CD4-positive, alpha-beta T cell treated with Interleukin-4 for 4 hours (primary cell): ENCODE measurements around the gene VKORC1.

Experiments
- DNase-seq: peaks from one replicate; pipeline ENCODE4 v3.0.0-alpha.2; 2020

Gene VKORC1

GRCh38 chr16:31081428-31082351 lies 12.9 kb downstream of the VKORC1 start:
- no peak for DNase-seq

GRCh38 chr16:31080756-31081419 lies 13.7 kb downstream of the VKORC1 start:
- no peak for DNase-seq

GRCh38 chr16:31080035-31080629 lies 14.5 kb downstream of the VKORC1 start:
- no peak for DNase-seq

GRCh38 chr16:31079342-31079944 lies 15.2 kb downstream of the VKORC1 start:
- no peak for DNase-seq

GRCh38 chr16:31078597-31079341 lies 15.8 kb downstream of the VKORC1 start:
- no peak for DNase-seq

DNA sequence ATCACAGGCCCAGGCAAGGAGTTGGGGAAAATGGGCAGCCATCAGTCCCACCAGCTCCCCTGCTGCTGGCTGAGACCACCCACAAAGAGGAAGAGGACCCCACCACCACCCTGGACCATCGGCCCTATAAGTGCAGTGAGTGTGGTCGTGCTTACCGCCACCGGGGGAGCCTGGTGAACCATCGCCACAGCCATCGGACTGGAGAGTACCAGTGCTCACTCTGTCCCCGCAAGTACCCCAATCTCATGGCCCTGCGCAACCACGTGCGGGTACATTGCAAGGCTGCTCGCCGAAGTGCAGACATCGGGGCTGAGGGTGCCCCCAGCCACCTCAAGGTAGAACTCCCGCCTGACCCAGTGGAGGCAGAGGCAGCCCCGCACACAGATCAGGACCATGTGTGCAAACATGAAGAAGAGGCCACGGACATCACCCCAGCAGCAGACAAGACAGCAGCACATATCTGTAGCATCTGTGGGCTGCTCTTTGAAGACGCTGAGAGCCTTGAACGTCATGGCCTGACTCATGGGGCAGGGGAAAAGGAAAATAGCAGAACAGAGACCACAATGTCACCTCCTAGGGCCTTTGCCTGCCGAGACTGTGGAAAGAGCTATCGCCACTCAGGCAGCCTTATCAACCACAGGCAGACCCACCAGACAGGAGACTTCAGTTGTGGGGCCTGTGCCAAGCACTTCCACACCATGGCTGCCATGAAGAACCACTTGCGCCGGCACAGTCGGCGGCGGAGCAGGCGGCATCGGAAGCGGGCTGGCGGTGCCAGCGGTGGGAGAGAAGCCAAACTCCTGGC lies 16.8 kb downstream of the VKORC1 start:
- no peak for DNase-seq

- DNase-seq: no peak
Observed at GRCh38 chr16:31077024-31077423, 17.6 kb downstream of the VKORC1 start.

DNA sequence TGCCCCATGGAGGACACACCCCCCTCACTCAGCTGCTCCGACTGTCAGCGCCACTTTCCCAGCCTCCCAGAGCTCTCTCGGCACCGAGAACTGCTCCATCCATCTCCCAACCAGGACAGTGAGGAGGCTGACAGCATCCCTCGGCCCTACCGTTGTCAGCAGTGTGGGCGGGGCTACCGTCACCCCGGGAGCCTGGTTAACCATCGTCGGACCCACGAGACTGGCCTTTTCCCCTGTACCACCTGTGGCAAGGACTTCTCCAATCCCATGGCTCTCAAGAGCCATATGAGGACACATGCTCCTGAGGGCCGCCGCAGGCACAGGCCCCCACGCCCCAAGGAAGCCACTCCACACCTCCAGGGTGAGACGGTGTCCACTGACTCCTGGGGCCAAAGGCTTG lies 18.3 kb downstream of the VKORC1 start:
- no peak for DNase-seq

DNA sequence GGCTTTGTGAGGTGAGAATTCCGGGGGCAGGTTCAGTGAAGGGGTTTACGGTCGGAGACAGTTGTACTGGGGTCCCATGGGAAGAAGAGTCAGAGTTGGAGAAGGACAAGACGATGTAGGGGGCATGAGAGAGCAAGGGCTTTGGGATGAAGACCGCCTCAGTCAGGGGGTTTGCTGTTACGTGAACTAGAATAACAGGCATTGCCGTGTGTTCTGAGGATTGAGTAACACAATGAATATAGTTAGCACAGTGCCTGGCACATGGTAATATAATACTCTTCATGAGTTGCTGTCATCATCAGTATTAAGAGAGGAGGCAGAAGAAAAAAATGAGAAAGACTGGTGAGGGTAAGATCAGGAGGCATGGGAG lies 19.8 kb downstream of the VKORC1 start:
- DNase-seq: no peak

DNA sequence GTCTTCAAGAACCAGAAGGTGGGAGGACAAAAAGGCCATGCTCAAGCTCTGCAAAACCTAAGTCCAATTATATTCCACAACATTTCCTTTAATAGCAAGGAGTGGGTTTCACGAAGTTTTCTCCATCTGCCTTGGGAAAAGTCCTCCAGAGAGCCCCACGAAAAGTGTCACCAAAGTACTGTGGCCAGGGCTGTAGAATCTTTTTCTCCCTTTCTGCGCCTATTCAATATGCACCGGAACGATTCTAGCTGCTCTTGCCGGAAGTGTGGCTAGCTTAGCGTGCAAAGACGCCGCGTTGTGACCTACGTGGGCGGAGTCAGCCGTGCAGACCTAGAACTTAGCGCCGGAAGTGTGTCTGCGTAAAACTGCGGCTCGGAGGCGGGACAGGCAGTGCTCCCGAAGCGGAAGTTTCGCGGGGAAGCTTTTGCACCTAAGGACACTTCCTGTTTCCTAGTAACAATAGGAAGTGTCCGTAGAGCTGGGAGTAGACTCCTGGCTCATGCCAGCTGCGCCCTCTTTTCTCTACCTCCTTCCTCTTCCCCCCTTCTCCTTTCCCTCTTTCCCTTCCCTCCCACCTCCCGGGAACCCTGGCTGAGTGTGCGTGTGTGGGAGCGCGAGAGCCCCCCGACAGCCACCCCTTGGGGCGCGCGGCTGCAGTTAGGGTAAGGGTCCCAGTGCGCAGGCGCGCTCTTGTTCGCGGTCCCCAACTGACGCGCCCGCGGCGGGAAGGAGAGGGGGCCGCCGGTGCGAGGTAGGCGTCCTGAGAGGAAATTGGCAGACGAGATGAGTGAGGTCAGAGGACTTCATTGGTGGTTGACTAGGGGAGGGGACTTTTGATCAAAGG lies 20.4 kb downstream of the VKORC1 start, which contains the start of the genes ZNF646 and ZNF668:
Gene ZNF646, plus strand, starts transcription at position 453 of the 844 bp plus-strand sequence. CDS start 1,903 bp downstream, outside the sequence.
Gene ZNF668, minus strand, starts transcription at position 271 of the 844 bp plus-strand sequence. CDS start 9,781 bp downstream, outside the sequence.
- DNase-seq: peak; percentile 98

GRCh38 chr16:31073142-31073969 lies 21.2 kb downstream of the VKORC1 start:
- peak; percentile 84 for DNase-seq

GRCh38 chr16:31072540-31073141 lies 22.0 kb downstream of the VKORC1 start:
- DNase-seq: peak; percentile 20

- no peak for DNase-seq
Observed at GRCh38 chr16:31071861-31072260, 22.7 kb downstream of the VKORC1 start.

GRCh38 chr16:31067342-31067741 lies 27.3 kb downstream of the VKORC1 start:
- no peak for DNase-seq

GRCh38 chr16:31064882-31065461 lies 29.6 kb downstream of the VKORC1 start:
- DNase-seq: no peak

GRCh38 chr16:31063843-31064611 lies 30.6 kb downstream of the VKORC1 start:
- DNase-seq: no peak

- DNase-seq: no peak
Observed at GRCh38 chr16:31063495-31063842, 31.1 kb downstream of the VKORC1 start.
